Neural crest cell (in vitro differentiated cells): ENCODE measurements around the gene L3MBTL3. TPM values are rescaled to one million over a fixed set of nuclear protein-coding genes. Genes with fewer than 3 reads are reported as not detected.

Experiments
- DNase-seq: peaks from one replicate; pipeline ENCODE4 v3.0.0; 2021; ENCODE audit warnings: low read depth, mixed read lengths, low spot score
- H3K27ac Mint-ChIP-seq: one replicate; pipeline ENCODE4 v1.8.0; 2021; ENCODE audit warnings: mild to moderate bottlenecking, mixed read lengths; ENCODE audit not compliant: unreplicated experiment
- H3K27me3 Mint-ChIP-seq: 2 replicates; pipeline ENCODE4 v1.8.0; 2021; ENCODE audit warnings: low read depth, mild to moderate bottlenecking, mixed read lengths
- H3K36me3 Mint-ChIP-seq: 2 replicates; pipeline ENCODE4 v1.8.0; 2021; ENCODE audit warnings: low read depth, mild to moderate bottlenecking, mixed read lengths
- H3K4me1 Mint-ChIP-seq: 2 replicates; pipeline ENCODE4 v1.8.0; 2021; ENCODE audit warnings: mixed read lengths
- H3K4me3 Mint-ChIP-seq: one replicate; pipeline ENCODE4 v1.8.0; 2021; ENCODE audit warnings: mild to moderate bottlenecking, mixed read lengths
- H3K9me3 Mint-ChIP-seq: 2 replicates; pipeline ENCODE4 v1.8.0; 2021; ENCODE audit warnings: mixed read lengths
- total RNA-seq: library from RNA; stranded (reverse); gene quantifications from 2 replicates; pipeline ENCODE4 v1.2.1, GENCODE V29; 2021
- TF ChIP-seq, protein P1 (sequence below): fragments of 200-600 bp; sonication (generic); conservative IDR thresholded peaks from 2 replicates; pipeline ENCODE4 v1.5.0; 2021; ENCODE audit warnings: antibody characterized with exemption, mild to moderate bottlenecking

L3MBTL3 gene
- total RNA-seq, 1 donor from 2014 or later: 22.8 TPM

DNA sequence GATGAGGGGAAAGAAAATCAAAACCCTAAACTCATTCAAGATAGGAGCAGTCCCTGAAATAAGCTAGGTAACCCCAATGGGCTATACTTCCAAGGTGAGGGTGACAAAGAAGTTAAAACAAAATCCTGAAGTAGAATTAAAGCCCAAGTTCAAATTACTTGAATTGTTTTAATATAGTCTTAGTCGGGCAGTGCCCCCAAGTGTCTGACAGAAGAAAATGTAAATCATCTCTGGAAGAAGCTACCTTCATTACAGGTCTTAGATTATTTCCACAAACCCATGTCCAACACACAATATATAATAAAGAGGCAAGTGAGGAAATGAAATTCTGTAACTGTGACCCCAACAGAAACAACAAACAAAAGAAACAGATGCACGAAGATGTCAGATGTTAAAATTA, 36.8 kb upstream of the L3MBTL3 start:
- DNase-seq: no peak
- no peaks in the 10 kb centered on the region for H3K36me3 Mint-ChIP-seq
- H3K4me3 Mint-ChIP-seq: no peak overlapping the region
- no peaks in the 10 kb centered on the region for H3K27me3 Mint-ChIP-seq
- TF ChIP-seq, protein P1, sequence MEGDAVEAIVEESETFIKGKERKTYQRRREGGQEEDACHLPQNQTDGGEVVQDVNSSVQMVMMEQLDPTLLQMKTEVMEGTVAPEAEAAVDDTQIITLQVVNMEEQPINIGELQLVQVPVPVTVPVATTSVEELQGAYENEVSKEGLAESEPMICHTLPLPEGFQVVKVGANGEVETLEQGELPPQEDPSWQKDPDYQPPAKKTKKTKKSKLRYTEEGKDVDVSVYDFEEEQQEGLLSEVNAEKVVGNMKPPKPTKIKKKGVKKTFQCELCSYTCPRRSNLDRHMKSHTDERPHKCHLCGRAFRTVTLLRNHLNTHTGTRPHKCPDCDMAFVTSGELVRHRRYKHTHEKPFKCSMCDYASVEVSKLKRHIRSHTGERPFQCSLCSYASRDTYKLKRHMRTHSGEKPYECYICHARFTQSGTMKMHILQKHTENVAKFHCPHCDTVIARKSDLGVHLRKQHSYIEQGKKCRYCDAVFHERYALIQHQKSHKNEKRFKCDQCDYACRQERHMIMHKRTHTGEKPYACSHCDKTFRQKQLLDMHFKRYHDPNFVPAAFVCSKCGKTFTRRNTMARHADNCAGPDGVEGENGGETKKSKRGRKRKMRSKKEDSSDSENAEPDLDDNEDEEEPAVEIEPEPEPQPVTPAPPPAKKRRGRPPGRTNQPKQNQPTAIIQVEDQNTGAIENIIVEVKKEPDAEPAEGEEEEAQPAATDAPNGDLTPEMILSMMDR: no peak
- H3K27ac Mint-ChIP-seq: no peak overlapping the region
- no peaks in the 10 kb centered on the region for H3K4me1 Mint-ChIP-seq
- H3K9me3 Mint-ChIP-seq: peaks cover 11% of the 10 kb centered on the region

DNA sequence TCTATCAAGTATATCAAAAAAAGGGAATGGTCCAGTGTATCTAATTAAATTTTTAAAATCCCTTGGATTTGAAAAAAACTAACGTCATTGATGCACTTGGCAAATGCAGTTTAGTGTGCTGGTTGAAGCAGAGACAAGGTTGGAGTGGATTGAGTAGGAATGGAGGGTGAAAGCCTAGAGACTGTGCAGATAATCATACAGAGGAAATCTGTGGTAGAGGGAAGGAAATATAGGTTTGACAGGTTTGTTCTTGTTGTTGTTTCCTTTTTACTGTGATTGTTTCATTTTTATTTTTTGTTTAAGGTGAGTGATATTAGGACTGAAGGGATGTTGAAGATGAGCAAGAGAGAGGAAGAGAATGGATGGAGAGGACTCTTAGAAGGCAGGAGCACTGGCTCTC, 29.0 kb upstream of the L3MBTL3 start:
- H3K36me3 Mint-ChIP-seq: no peaks in the 10 kb centered on the region
- DNase-seq: no peak
- TF ChIP-seq, protein P1: no peak
- no peak overlapping the region for H3K27ac Mint-ChIP-seq
- no peak overlapping the region for H3K4me3 Mint-ChIP-seq
- no peaks in the 10 kb centered on the region for H3K9me3 Mint-ChIP-seq
- H3K4me1 Mint-ChIP-seq: peaks cover 7% of the 10 kb centered on the region
- no peaks in the 10 kb centered on the region for H3K27me3 Mint-ChIP-seq

DNA sequence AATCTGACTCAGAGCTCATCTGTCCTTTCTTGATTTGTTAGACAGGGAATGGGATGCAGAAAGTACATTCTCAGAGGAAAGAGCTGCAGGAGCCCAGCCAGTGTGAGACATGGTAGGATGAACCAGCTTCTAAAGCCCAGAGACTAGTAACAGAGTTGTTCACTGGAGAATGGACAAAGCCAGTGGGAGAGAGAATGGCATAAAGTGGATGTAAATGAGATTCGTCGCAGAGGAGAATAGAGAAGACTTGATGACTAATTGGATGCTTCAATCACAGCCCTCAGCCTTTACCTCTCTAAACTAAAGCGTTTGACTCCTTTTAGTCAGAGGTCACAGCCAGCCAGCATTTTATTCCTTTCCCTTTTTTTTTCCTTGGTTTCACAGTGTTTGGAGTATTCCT, 25.5 kb upstream of the L3MBTL3 start:
- H3K27me3 Mint-ChIP-seq: no peaks in the 10 kb centered on the region
- H3K4me3 Mint-ChIP-seq: no peak overlapping the region
- H3K4me1 Mint-ChIP-seq: peaks cover 7% of the 10 kb centered on the region
- no peak for DNase-seq
- H3K27ac Mint-ChIP-seq: no peak overlapping the region
- no peaks in the 10 kb centered on the region for H3K36me3 Mint-ChIP-seq
- H3K9me3 Mint-ChIP-seq: no peaks in the 10 kb centered on the region
- TF ChIP-seq, protein P1: no peak

DNA sequence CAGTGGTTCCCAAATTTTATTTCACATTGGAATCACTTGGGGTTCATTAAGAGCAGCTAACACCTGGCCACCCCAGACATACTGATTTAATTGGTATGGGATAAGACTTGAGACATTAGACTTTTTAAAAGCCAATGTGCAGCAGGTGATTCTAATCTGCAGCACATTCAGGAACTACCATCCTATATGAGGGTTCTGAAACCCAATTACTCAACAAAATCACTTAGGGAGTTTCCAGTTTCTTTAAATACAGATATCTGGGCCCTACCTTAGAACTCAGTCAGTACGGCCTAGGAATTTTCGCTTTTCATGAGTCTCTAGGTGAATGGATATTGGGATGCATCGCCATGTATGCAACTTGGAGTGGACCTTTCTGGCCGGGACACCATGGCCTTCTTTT, 24.0 kb upstream of the L3MBTL3 start:
- no peak for DNase-seq
- Mint-ChIP-seq H3K4me3 (no peak overlapping the region), H3K36me3 (no peaks in the 10 kb centered on the region), H3K27ac (no peak overlapping the region), H3K4me1 (peaks cover 7% of the 10 kb centered on the region), H3K27me3 (no peaks in the 10 kb centered on the region), H3K9me3 (no peaks in the 10 kb centered on the region)
- TF ChIP-seq, protein P1: no peak

DNA sequence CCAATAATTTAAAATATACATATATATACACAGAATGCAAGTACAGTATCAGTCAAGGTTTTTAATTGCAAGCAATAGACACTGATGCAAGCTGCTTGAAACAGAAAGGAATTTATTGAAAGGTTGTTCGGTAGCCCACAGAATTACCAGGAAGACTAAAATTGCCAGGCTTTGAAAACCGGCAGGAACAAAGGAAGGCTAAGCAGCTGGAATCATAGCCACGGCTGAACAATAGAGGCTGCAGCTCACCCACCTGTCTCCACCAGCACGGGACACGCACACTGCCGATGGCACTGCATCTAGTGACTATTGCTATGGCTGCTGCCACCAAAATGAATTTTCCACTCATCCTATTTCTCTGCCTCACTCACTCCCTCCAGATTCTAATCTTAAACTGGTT, 22.0 kb upstream of the L3MBTL3 start:
- Mint-ChIP-seq H3K27ac (no peak overlapping the region), H3K4me3 (no peak overlapping the region), H3K27me3 (no peaks in the 10 kb centered on the region), H3K9me3 (no peaks in the 10 kb centered on the region), H3K4me1 (peaks cover 7% of the 10 kb centered on the region), H3K36me3 (no peaks in the 10 kb centered on the region)
- TF ChIP-seq, protein P1: no peak
- DNase-seq: no peak
